Omental fat pad (tissue), 4 donors: ENCODE results near the gene FAM9B. TPM values are rescaled to one million over a fixed set of nuclear protein-coding genes. Genes with fewer than 3 reads are reported as not detected.

ENCODE experiments used
- ATAC-seq: fragments of 150-250 bp; one replicate; pipeline ENCODE4 v1.9.1; 2016; ENCODE audit warnings: mild to moderate bottlenecking, moderate library complexity; ENCODE audit not compliant: low FRiP score
- DNase-seq: peaks from one replicate; pipeline ENCODE4 v3.0.0-alpha.2; 2019; ENCODE audit warnings: low spot score
- total RNA-seq, 4 donors: library from RNA; depleted of rRNA; stranded (reverse); fragments of >200 nt; gene quantifications; one replicate each; pipeline ENCODE4 v1.1.0, GENCODE V29; 2016
- TF ChIP-seq, protein P1 (sequence below), 3 donors: fragments of 450-650 bp; IDR thresholded peaks; one replicate each; pipeline ENCODE4 v1.5.1; 2016 to 2017; ENCODE audit warnings: antibody characterized with exemption in 3 of 3, mild to moderate bottlenecking in 3 of 3, moderate library complexity in 2 of 3

The FAM9B gene
- total RNA-seq, 4 donors from 2014 or later: not detected

DNA sequence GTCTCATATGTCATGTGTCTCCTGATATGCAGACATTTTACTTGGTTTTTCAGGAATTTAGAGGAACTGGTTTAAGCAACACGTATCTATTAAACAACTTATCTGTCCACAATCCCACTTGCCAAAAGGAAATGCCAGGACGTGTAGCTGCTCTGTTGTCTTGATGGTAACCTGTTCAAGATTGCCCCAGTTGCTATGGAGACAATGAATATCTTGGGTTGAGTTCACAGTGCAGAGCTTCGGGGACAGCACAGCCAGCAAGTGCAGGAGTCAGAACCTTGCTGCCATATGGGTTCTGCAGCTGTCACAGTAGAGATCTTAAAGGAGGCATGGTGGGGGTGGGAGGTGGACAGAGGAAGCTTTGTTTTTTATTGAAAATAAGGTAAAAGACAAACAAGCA is 28.7 kb upstream of the FAM9B start:
- DNase-seq (no peak), ATAC-seq (no peak)
- TF ChIP-seq, protein P1, sequence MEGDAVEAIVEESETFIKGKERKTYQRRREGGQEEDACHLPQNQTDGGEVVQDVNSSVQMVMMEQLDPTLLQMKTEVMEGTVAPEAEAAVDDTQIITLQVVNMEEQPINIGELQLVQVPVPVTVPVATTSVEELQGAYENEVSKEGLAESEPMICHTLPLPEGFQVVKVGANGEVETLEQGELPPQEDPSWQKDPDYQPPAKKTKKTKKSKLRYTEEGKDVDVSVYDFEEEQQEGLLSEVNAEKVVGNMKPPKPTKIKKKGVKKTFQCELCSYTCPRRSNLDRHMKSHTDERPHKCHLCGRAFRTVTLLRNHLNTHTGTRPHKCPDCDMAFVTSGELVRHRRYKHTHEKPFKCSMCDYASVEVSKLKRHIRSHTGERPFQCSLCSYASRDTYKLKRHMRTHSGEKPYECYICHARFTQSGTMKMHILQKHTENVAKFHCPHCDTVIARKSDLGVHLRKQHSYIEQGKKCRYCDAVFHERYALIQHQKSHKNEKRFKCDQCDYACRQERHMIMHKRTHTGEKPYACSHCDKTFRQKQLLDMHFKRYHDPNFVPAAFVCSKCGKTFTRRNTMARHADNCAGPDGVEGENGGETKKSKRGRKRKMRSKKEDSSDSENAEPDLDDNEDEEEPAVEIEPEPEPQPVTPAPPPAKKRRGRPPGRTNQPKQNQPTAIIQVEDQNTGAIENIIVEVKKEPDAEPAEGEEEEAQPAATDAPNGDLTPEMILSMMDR (IDR thresholded peaks at IDR 0.05): no peak

DNA sequence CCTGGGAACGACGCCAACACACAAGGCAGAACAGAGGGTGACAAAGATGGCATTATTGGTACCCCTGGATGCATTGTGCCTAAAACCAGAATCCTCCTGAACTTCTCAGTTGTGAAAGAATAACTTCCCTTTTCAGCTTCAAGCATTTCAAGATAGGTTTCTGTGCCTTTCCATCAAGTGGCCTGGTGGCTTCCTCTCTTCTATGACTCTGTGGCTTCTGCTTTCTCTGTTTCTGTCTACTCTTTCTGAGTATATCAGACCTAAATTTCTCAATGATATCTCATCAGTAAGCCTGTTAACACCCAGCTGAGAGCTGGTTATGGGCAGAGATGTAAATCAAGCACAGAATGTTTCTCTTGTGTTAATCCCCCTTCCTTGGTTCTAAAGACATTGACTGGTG is 21.4 kb upstream of the FAM9B start:
- DNase-seq (no peak), ATAC-seq (no peak)
- TF ChIP-seq, protein P1 (IDR thresholded peaks at IDR 0.05): no peak

DNA sequence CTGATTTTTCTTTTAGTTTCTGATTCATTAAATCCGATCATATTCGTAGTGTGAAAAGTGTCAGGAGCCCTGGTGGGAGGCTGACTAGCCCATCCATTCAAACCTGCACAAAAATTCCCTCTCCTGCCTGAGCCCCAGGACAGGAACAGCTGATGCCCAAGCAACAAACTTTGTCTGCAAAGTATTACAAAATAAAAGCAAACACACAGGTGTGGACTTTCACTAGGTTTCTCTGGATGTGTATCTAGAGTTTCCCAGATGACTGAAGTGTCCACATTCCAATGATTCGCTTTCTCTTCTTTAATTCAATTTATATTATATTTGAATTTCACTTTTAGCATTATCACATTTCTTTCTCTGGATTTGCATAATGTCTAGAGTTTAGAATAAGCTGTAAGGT is 18.2 kb upstream of the FAM9B start:
- TF ChIP-seq, protein P1 (IDR thresholded peaks at IDR 0.05): no peak
- ATAC-seq (no peak), DNase-seq (no peak)

DNA sequence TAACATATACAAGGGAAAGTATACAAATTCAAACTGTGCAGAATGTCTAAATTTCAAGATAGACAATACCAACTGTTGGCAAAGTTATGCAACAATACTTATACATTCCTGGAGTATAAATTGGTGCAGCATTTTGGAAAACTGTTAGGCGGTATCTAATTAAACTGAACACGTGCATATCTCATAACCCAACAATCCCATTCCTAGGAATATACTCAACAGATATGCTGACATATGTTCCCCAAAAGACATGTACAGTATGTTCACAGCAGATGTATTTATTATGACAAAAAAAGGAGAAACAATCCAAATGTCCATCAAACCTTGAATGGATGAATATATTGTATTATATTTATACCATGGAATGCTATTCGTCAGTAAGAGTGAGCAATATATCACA is 16.4 kb upstream of the FAM9B start:
- TF ChIP-seq, protein P1 (IDR thresholded peaks at IDR 0.05): no peak
- ATAC-seq (no peak), DNase-seq (no peak)

DNA sequence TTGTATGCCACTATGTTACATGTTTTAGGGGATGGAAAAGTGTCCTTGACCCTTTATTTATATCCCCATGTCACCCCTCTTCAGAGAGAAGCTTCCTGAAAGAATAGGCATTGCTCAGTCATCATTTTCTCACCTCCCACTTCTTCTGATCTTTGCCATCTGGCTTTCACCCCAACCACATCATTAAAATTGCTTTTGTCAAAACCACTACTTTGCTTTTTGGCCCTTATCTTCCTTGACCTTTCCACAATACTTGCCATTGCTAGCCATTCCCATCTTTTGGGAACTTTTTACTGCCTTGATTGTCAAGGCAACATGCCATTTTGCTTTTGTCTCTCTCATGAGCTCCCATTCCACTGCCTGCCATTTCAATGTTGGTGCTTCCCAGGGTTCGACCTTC is 14.9 kb upstream of the FAM9B start:
- DNase-seq (no peak), ATAC-seq (no peak)
- TF ChIP-seq, protein P1 (IDR thresholded peaks at IDR 0.05): no peak

DNA sequence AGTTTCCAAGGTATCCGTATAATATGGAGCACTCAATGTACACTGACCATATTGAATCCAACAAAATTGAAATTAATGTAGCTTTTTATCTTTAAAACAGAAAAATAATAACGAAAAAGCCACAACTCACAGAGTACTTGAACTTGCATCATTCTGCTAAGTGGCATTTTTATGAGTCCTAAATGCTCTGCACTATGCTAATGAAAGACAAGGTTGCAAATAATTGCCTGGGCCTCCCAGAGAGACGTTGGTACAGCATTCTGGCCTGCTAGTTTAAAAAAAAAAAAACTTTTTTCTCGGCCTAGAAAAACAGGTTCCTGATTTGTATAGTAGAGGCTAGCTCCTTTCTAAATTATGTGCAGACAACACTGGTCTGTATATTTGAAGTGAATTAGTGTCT is 4.3 kb upstream of the FAM9B start:
- DNase-seq: no peak
- TF ChIP-seq, protein P1 (IDR thresholded peaks at IDR 0.05): no peak
- ATAC-seq: no peak

DNA sequence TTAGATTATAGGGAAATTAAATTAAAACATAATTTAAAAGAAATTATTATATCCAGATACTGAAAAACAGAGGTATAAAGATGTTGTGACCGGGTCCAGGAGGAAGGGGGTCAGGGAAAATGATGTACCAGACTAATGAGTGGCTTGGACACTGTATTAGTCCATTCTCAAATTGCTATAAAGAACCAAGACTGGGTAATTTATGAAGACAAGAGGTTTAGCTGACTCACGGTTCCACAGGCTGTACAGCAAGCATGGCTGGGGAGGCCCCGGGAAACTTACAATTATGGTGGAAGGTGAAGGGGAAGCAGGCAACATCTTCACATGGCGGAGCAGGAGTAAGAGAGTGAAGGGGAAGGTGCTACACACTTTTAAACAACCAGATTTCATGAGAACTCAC is 3.4 kb upstream of the FAM9B start:
- DNase-seq: no peak
- ATAC-seq: no peak
- TF ChIP-seq, protein P1 (IDR thresholded peaks at IDR 0.05): no peak
